ENCODE measurements around the gene DPYSL5. TPM values are rescaled to one million over a fixed set of nuclear protein-coding genes. Genes with fewer than 3 reads are reported as not detected.

Gene DPYSL5
- 7.1 TPM for polyA plus RNA-seq
- long read RNA-seq, donor 1, full-length matches to known transcripts = 1 of 1 reads
- long read RNA-seq, donor 1, partial matches to known transcripts = 0 of 1 reads
- long read RNA-seq, donor 1, other reads (novel, unspliced or antisense) = 0 of 1 reads
- long read RNA-seq, donor 2, full-length matches to known transcripts = 1 of 1 reads
- long read RNA-seq, donor 2, partial matches to known transcripts = 0 of 1 reads
- long read RNA-seq, donor 2, other reads (novel, unspliced or antisense) = 0 of 1 reads
- long read RNA-seq, donor 3 = 0 reads
- long read RNA-seq, donor 4 = 0 reads
- long read RNA-seq, donor 5, full-length matches to known transcripts = 5 of 5 reads
- long read RNA-seq, donor 5, partial matches to known transcripts = 0 of 5 reads
- long read RNA-seq, donor 5, other reads (novel, unspliced or antisense) = 0 of 5 reads
- long read RNA-seq, donor 6, full-length matches to known transcripts = 1 of 1 reads
- long read RNA-seq, donor 6, partial matches to known transcripts = 0 of 1 reads
- long read RNA-seq, donor 6, other reads (novel, unspliced or antisense) = 0 of 1 reads
- long read RNA-seq, donor 7, full-length matches to known transcripts = 2 of 2 reads
- long read RNA-seq, donor 7, partial matches to known transcripts = 0 of 2 reads
- long read RNA-seq, donor 7, other reads (novel, unspliced or antisense) = 0 of 2 reads
- long read RNA-seq, donor 8, full-length matches to known transcripts = 1 of 1 reads
- long read RNA-seq, donor 8, partial matches to known transcripts = 0 of 1 reads
- long read RNA-seq, donor 8, other reads (novel, unspliced or antisense) = 0 of 1 reads
- long read RNA-seq, donor 9, full-length matches to known transcripts = 2 of 2 reads
- long read RNA-seq, donor 9, partial matches to known transcripts = 0 of 2 reads
- long read RNA-seq, donor 9, other reads (novel, unspliced or antisense) = 0 of 2 reads
- long read RNA-seq, donor 10, full-length matches to known transcripts = 1 of 1 reads
- long read RNA-seq, donor 10, partial matches to known transcripts = 0 of 1 reads
- long read RNA-seq, donor 10, other reads (novel, unspliced or antisense) = 0 of 1 reads
- long read RNA-seq, donor 11, full-length matches to known transcripts = 2 of 2 reads
- long read RNA-seq, donor 11, partial matches to known transcripts = 0 of 2 reads
- long read RNA-seq, donor 11, other reads (novel, unspliced or antisense) = 0 of 2 reads

GRCh38 chr2:26847655-26848335 is at the start of gene DPYSL5:
DPYSL5 (plus strand) TSS chr2:26848132; CDS start chr2:26898500, 50,368 bp downstream.
- H3K27me3 ChIP-seq (ENCODE audit: control insufficient read depth, insufficient read depth, low read length) = peaks cover 77% of the 10 kb centered on the region
- no CpG with 5 or more reads among the region's 83 CpGs for WGBS (ENCODE audit: insufficient coverage, low lambda C conversion rate)

GRCh38 chr2:26801328-26801727 is 46.6 kb upstream of the DPYSL5 start:
- Histone ChIP-seq H3K9me3 (ENCODE audit: control insufficient read depth, low read depth, low read length) (no peaks in the 10 kb centered on the region), H3K36me3 (ENCODE audit: control insufficient read depth, insufficient read depth, low read length) (peaks cover 2% of the 10 kb centered on the region), H3K27me3 (ENCODE audit: control insufficient read depth, insufficient read depth, low read length) (no peaks in the 10 kb centered on the region), H3K27ac (ENCODE audit: low read length) (no peak overlapping the region), H3K4me3 (ENCODE audit: low read length) (no peak overlapping the region), H3K4me1 (ENCODE audit: control insufficient read depth, insufficient read depth, low read length) (no peaks in the 10 kb centered on the region)
- DNase-seq = no peak
- no CpG with 5 or more reads among the region's 4 CpGs for WGBS (ENCODE audit: insufficient coverage, low lambda C conversion rate)

More at GRCh38 chr2:26847655-26848335, at the start of gene DPYSL5:
- DNase-seq = peak in 1 of 2 donors; percentile 21
- H3K36me3 ChIP-seq (ENCODE audit: control insufficient read depth, insufficient read depth, low read length) = no peaks in the 10 kb centered on the region
- H3K4me3 ChIP-seq (ENCODE audit: low read length) = peak within 1 kb of the TSS; percentile 16
- peaks cover 9% of the 10 kb centered on the region for H3K9me3 ChIP-seq (ENCODE audit: control insufficient read depth, low read depth, low read length)
- no peak within 1 kb of the TSS for H3K27ac ChIP-seq (ENCODE audit: low read length)
- H3K4me1 ChIP-seq (ENCODE audit: control insufficient read depth, insufficient read depth, low read length) = no peaks in the 10 kb centered on the region

- H3K27ac ChIP-seq (ENCODE audit: low read length) = no peak overlapping the region
- H3K36me3 ChIP-seq (ENCODE audit: control insufficient read depth, insufficient read depth, low read length) = no peaks in the 10 kb centered on the region
- H3K4me1 ChIP-seq (ENCODE audit: control insufficient read depth, insufficient read depth, low read length) = no peaks in the 10 kb centered on the region
- DNase-seq = no peak
- H3K27me3 ChIP-seq (ENCODE audit: control insufficient read depth, insufficient read depth, low read length) = no peaks in the 10 kb centered on the region
- WGBS (ENCODE audit: insufficient coverage, low lambda C conversion rate) = no CpG with 5 or more reads among the region's 7 CpGs
- H3K4me3 ChIP-seq (ENCODE audit: low read length) = no peak overlapping the region
- no peaks in the 10 kb centered on the region for H3K9me3 ChIP-seq (ENCODE audit: control insufficient read depth, low read depth, low read length)
Observed at GRCh38 chr2:26801796-26802195, 46.1 kb upstream of the DPYSL5 start.

GRCh38 chr2:26805241-26805676 is 42.7 kb upstream of the DPYSL5 start:
- H3K4me3 ChIP-seq (ENCODE audit: low read length) = no peak overlapping the region
- H3K9me3 ChIP-seq (ENCODE audit: control insufficient read depth, low read depth, low read length) = no peaks in the 10 kb centered on the region
- WGBS (ENCODE audit: insufficient coverage, low lambda C conversion rate) = 67% methylated on average over 3 of the region's 5 CpGs
- H3K27me3 ChIP-seq (ENCODE audit: control insufficient read depth, insufficient read depth, low read length) = no peaks in the 10 kb centered on the region
- DNase-seq = no peak
- no peak overlapping the region for H3K27ac ChIP-seq (ENCODE audit: low read length)
- H3K4me1 ChIP-seq (ENCODE audit: control insufficient read depth, insufficient read depth, low read length) = no peaks in the 10 kb centered on the region
- H3K36me3 ChIP-seq (ENCODE audit: control insufficient read depth, insufficient read depth, low read length) = no peaks in the 10 kb centered on the region

GRCh38 chr2:26807788-26808460 is 40.0 kb upstream of the DPYSL5 start:
- no peak overlapping the region for H3K4me3 ChIP-seq (ENCODE audit: low read length)
- H3K4me1 ChIP-seq (ENCODE audit: control insufficient read depth, insufficient read depth, low read length) = no peaks in the 10 kb centered on the region
- WGBS (ENCODE audit: insufficient coverage, low lambda C conversion rate) = no CpG with 5 or more reads among the region's 2 CpGs
- H3K27ac ChIP-seq (ENCODE audit: low read length) = no peak overlapping the region
- H3K27me3 ChIP-seq (ENCODE audit: control insufficient read depth, insufficient read depth, low read length) = no peaks in the 10 kb centered on the region
- H3K9me3 ChIP-seq (ENCODE audit: control insufficient read depth, low read depth, low read length) = no peaks in the 10 kb centered on the region
- H3K36me3 ChIP-seq (ENCODE audit: control insufficient read depth, insufficient read depth, low read length) = no peaks in the 10 kb centered on the region
- DNase-seq = no peak

- no peak for DNase-seq
- H3K36me3 ChIP-seq (ENCODE audit: control insufficient read depth, insufficient read depth, low read length) = no peaks in the 10 kb centered on the region
- no CpG with 5 or more reads among the region's 3 CpGs for WGBS (ENCODE audit: insufficient coverage, low lambda C conversion rate)
Observed at GRCh38 chr2:26809211-26809610, 38.7 kb upstream of the DPYSL5 start.

GRCh38 chr2:26809876-26810577 is 37.9 kb upstream of the DPYSL5 start:
- WGBS (ENCODE audit: insufficient coverage, low lambda C conversion rate) = no CpG with 5 or more reads among the region's 6 CpGs
- no peak overlapping the region for H3K4me3 ChIP-seq (ENCODE audit: low read length)
- H3K4me1 ChIP-seq (ENCODE audit: control insufficient read depth, insufficient read depth, low read length) = no peaks in the 10 kb centered on the region
- no peaks in the 10 kb centered on the region for H3K36me3 ChIP-seq (ENCODE audit: control insufficient read depth, insufficient read depth, low read length)
- H3K27me3 ChIP-seq (ENCODE audit: control insufficient read depth, insufficient read depth, low read length) = no peaks in the 10 kb centered on the region
- H3K9me3 ChIP-seq (ENCODE audit: control insufficient read depth, low read depth, low read length) = no peaks in the 10 kb centered on the region
- no peak overlapping the region for H3K27ac ChIP-seq (ENCODE audit: low read length)
- DNase-seq = no peak

More at GRCh38 chr2:26809211-26809610, 38.7 kb upstream of the DPYSL5 start:
- Histone ChIP-seq H3K4me3 (ENCODE audit: low read length) (no peak overlapping the region), H3K27me3 (ENCODE audit: control insufficient read depth, insufficient read depth, low read length) (no peaks in the 10 kb centered on the region), H3K9me3 (ENCODE audit: control insufficient read depth, low read depth, low read length) (no peaks in the 10 kb centered on the region), H3K27ac (ENCODE audit: low read length) (no peak overlapping the region), H3K4me1 (ENCODE audit: control insufficient read depth, insufficient read depth, low read length) (no peaks in the 10 kb centered on the region)

GRCh38 chr2:26811261-26811660 is 36.7 kb upstream of the DPYSL5 start:
- Histone ChIP-seq H3K4me1 (ENCODE audit: control insufficient read depth, insufficient read depth, low read length) (no peaks in the 10 kb centered on the region), H3K36me3 (ENCODE audit: control insufficient read depth, insufficient read depth, low read length) (no peaks in the 10 kb centered on the region), H3K9me3 (ENCODE audit: control insufficient read depth, low read depth, low read length) (no peaks in the 10 kb centered on the region), H3K27me3 (ENCODE audit: control insufficient read depth, insufficient read depth, low read length) (no peaks in the 10 kb centered on the region), H3K4me3 (ENCODE audit: low read length) (no peak overlapping the region), H3K27ac (ENCODE audit: low read length) (no peak overlapping the region)
- no CpG with 5 or more reads among the region's 8 CpGs for WGBS (ENCODE audit: insufficient coverage, low lambda C conversion rate)
- no peak for DNase-seq

All from large intestine (tissue), 12 donors.